Prostate gland (tissue), 2 donors: ENCODE measurements around the gene NHSL2. TPM values are rescaled to one million over a fixed set of nuclear protein-coding genes. Genes with fewer than 3 reads are reported as not detected.

Source experiments
- DNase-seq: peaks from one replicate; pipeline ENCODE4 v3.0.0-alpha.2; 2019; ENCODE audit warnings: low spot score
- H3K27ac ChIP-seq, 2 donors: fragments of 200-600 bp; sonication (generic); 2 replicates each; pipeline ENCODE4 v1.5.1; 2017 to 2019
- H3K27me3 ChIP-seq: fragments of 200-600 bp; sonication (generic); replicated peaks from 2 replicates; pipeline ENCODE4 v1.5.1; 2019; ENCODE audit not compliant: insufficient read depth
- H3K36me3 ChIP-seq, 2 donors: fragments of 200-600 bp; sonication (generic); 1 replicate in 1 of 2; 2 replicates in 1 of 2; pipeline versions ENCODE4 v1.5.1 to v1.8.1; 2017 to 2019
- H3K4me1 ChIP-seq: fragments of 200-600 bp; sonication (generic); replicated peaks from 2 replicates; pipeline ENCODE4 v1.5.1; 2019
- H3K4me3 ChIP-seq, 2 donors: fragments of 200-600 bp; sonication (generic); 2 replicates each; pipeline ENCODE4 v1.5.1; 2017 to 2019
- H3K9me3 ChIP-seq: fragments of 200-600 bp; sonication (generic); 2 replicates; pipeline ENCODE4 v1.5.1; 2017
- CTCF ChIP-seq, 4 experiments: fragments of 200-600 bp in 2 of 4; fragments of 450-650 bp in 2 of 4; sonication (generic) in 2 of 4; IDR thresholded peaks; 1 replicate in 3 of 4; 2 replicates in 1 of 4; pipeline ENCODE4 v1.5.1; 2016 to 2019; ENCODE audit warnings: antibody characterized with exemption in 4 of 4, mild to moderate bottlenecking in 2 of 4, moderate library complexity in 2 of 4
- POLR2A ChIP-seq: fragments of 450-650 bp; IDR thresholded peaks from one replicate; pipeline ENCODE4 v1.6.1; 2016; ENCODE audit warnings: antibody characterized with exemption, mild to moderate bottlenecking
- POLR2AphosphoS5 ChIP-seq: sonication (generic); formaldehyde crosslinking; IDR thresholded peaks from one replicate; pipeline ENCODE4 v1.6.1; 2017; ENCODE audit warnings: antibody characterized with exemption
- whole genome bisulfite sequencing: methylation state at CpG from one replicate; pipeline ENCODE4 v1.1.5; 2018; 5-methylcytosine and 5-hydroxymethylcytosine counted together
- intact Hi-C: fragments of 100-400 bp; cut with DNase I; formaldehyde crosslinking; loops from one replicate; pipeline ENCODE4 v1.14.2; 2022
- total RNA-seq, 2 donors: library from RNA; depleted of rRNA; stranded (reverse); fragments of >200 nt; gene quantifications; one replicate each; pipeline ENCODE4 v1.1.0, GENCODE V29; 2016

NHSL2 gene
- total RNA-seq, 2 donors from 2014 or later = 4.2 to 28.2 TPM

- no peak for DNase-seq
- Histone ChIP-seq H3K4me1 (no peaks in the 10 kb centered on the region), H3K9me3 (no peaks in the 10 kb centered on the region), H3K36me3 (no peaks in the 10 kb centered on the region), H3K27ac (no peak overlapping the region), H3K27me3 (no peaks in the 10 kb centered on the region), H3K4me3 (no peak overlapping the region)
- TF ChIP-seq CTCF (IDR thresholded peaks at IDR 0.05) = no peak
- WGBS = 65% methylated on average over 11 of the region's 11 CpGs
- intact Hi-C loops = no loop called here
These were observed 232.4 kb downstream of the NHSL2 start for GRCh38 chrX:72142794-72143608.

GRCh38 chrX:72143609-72143907 lies 232.9 kb downstream of the NHSL2 start:
- no peaks in the 10 kb centered on the region for H3K27me3 ChIP-seq
- no peaks in the 10 kb centered on the region for H3K36me3 ChIP-seq
- H3K9me3 ChIP-seq = no peaks in the 10 kb centered on the region
- H3K4me3 ChIP-seq = no peak overlapping the region
- WGBS = 68% methylated on average over 2 of the region's 2 CpGs
- DNase-seq = no peak
- intact Hi-C loops = no loop called here
- TF ChIP-seq POLR2A = no peak
- TF ChIP-seq CTCF (IDR thresholded peaks at IDR 0.05) = no peak
- TF ChIP-seq POLR2AphosphoS5 = no peak
- no peaks in the 10 kb centered on the region for H3K4me1 ChIP-seq
- no peak overlapping the region for H3K27ac ChIP-seq

GRCh38 chrX:72145181-72145580 lies 234.5 kb downstream of the NHSL2 start:
- Histone ChIP-seq H3K4me3 (no peak overlapping the region), H3K9me3 (no peaks in the 10 kb centered on the region), H3K4me1 (no peaks in the 10 kb centered on the region), H3K27me3 (no peaks in the 10 kb centered on the region), H3K27ac (no peak overlapping the region), H3K36me3 (no peaks in the 10 kb centered on the region)
- intact Hi-C loops = no loop called here
- WGBS = 45% methylated on average over 2 of the region's 2 CpGs
- no peak for DNase-seq
- TF ChIP-seq POLR2AphosphoS5 (no peak), POLR2A (no peak), CTCF (IDR thresholded peaks at IDR 0.05) (no peak)

- no peak overlapping the region for H3K27ac ChIP-seq
- WGBS = 70% methylated on average over 2 of the region's 2 CpGs
- intact Hi-C loops = no loop called here
These were observed 235.9 kb downstream of the NHSL2 start for GRCh38 chrX:72146527-72146926.

More at GRCh38 chrX:72146527-72146926, 235.9 kb downstream of the NHSL2 start:
- Histone ChIP-seq H3K9me3 (no peaks in the 10 kb centered on the region), H3K4me3 (no peak overlapping the region), H3K4me1 (no peaks in the 10 kb centered on the region), H3K36me3 (no peaks in the 10 kb centered on the region), H3K27me3 (no peaks in the 10 kb centered on the region)
- TF ChIP-seq POLR2A = no peak
- TF ChIP-seq CTCF (IDR thresholded peaks at IDR 0.05) = no peak
- TF ChIP-seq POLR2AphosphoS5 = no peak
- no peak for DNase-seq
